ENCODE results near the gene ATP11A.
"Not testable (repeated sequence)": the region's sequence is repeated elsewhere in the genome, so short reads cannot be mapped to it uniquely, and the experiment has no call there.

The ATP11A gene

DNA sequence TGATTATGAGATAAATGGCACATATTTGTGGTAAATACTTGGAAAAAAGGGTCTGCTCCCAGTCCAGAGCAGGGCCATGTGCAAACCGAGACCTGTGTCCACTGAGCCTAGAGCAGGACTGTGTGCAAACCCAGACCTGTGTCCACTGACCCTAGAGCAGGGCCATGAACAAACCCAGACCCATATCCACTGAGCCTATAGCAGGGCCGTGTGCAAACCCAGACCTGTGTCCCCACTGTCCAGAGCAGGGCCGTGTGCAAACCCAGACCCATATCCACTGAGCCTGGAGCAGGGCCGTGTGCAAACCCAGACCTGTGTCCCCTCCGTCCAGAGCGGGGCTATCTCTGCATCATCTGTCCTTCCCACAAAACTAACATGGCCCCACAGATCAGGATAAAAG is 136.0 kb downstream of the ATP11A start:
- no peak for DNase-seq

DNA sequence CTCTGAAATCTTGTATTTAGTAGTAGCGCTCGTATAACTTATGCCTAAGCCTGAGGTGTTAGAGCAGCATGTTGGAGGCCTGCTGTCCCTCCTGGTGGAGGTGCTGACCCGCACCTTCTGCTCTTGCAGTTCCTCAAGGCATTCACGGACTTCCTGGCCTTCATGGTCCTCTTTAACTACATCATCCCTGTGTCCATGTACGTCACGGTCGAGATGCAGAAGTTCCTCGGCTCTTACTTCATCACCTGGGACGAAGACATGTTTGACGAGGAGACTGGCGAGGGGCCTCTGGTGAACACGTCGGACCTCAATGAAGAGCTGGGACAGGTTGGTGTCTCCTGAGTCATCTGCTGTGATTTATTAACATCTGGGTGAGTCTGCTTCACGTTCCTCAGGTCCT is 136.7 kb downstream of the ATP11A start:
- DNase-seq: no peak

DNA sequence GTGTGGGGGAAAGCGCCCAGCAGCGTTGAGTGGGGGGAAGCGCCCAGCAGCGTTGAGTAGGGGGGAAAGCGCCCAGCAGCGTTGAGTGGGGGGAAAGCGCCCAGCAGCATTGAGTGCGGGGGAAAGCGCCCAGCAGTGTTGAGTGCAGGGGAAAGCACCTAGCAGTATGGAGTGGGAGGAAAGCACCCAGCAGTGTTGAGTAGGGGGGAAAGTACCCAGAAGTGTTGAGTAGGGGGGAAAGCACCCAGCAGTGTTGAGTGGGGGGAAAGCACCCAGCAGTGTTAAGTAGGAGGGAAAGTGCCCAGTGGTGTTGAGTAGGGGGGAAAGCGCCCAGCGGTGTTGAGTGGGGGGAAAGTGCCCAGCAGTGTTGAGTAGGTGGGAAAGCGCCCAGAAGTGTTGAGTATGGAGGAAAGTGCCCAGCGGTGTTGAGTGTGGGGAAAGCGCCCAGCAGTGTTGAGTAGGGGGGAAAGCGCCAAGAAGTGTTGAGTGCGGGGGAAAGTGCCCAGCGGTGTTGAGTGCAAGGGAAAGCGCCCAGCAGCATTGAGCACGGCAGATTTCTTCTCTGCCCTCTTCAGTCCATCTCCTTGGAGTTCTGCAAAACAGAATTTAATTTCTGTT is 138.4 kb downstream of the ATP11A start:
- no peak for DNase-seq

DNA sequence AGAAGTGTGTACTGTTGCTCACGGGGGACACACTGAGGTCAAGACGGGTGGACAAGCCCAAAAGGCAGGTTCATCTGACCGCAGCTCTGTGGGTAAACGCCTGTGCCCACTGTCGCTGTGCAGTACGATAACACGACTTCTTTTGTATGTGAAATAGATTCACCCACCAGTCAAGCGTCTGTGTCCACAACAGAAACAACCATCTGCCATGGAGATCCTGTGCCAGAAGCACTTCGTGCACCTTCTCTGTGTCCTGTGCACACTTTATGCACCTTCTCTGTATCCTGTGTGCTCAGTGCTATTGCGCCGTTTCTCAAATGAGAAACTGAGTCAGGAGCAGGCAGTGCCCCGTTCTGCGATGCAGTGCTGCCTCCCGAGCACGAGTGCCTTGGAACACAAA is 138.9 kb downstream of the ATP11A start:
- no peak for DNase-seq

DNA sequence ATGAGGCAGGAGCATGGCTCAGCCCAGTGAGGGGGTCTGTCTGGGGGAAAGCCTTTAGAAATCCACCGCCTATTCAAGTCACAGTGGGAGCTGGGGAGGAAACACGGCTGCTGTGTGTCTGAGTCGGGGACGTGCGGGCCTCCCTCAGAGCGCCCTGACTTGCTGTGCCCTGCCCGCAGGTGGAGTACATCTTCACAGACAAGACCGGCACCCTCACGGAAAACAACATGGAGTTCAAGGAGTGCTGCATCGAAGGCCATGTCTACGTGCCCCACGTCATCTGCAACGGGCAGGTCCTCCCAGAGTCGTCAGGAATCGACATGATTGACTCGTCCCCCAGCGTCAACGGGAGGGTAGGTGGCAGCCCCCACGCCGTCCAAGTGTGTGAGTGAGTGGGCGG is 141.4 kb downstream of the ATP11A start:
- no peak for DNase-seq

DNA sequence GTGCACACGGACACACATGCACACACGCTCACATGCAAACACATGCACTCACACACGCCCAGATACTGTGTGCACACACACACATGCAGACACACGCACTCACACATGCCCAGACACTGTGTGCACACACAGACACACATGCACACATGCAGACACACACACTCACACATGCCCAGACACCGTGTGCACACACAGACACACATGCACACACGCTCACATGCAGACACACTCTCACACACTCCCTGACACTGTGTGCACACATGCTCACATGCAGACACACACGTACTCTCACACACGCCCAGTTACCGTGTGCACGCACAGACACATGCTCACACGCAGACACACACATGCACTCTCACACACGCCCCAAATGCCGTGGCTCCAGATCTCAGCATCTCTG is 142.0 kb downstream of the ATP11A start:
- no peak for DNase-seq

DNA sequence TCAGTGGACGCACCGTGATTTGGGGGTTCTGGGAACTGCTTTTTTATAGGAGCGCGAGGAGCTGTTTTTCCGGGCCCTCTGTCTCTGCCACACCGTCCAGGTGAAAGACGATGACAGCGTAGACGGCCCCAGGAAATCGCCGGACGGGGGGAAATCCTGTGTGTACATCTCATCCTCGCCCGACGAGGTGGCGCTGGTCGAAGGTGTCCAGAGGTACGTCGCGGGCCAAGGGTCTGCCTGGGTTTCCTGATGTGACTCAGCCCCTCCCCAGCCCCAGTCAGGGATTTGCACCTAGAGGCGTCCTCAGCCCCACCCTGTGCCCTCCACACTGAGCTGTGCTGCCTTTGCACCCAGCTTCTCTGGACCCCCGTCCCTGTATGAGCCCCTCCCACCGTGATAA is 143.0 kb downstream of the ATP11A start:
- no peak for DNase-seq

DNA sequence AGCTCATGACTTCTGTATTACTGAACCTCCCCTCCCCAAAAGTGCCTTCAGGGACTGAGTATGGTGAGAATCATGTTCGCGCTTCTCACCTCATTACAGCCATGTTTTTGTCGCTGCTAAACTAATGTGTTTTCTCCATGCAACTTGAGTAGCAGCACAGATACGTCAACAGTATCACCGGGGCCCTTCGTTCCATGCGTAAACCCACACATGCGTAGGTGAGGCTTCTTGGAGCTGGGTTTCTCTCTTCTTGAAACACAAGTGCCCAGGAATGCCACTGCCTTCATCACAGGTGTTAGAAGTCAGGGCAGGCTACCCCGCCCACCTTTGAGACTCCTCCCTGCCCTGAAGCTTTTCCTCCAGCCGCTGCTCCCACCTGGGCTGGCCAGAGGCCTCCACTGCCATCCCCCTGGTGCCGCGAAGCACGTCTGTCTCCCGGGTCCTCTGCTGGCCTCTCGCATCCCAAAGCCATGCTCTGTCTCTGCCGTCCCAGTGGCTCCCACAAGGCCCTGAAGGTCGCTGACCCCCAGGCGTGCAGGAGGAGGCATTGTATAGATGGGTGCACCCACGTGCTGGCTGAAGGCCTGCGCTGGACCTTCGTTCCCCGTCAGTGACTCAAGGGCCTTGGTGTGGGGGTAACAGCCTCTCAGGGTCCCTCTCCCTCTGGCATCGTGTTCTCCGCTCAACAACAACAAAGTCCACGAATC is 143.9 kb downstream of the ATP11A start:
- no peak for DNase-seq

DNA sequence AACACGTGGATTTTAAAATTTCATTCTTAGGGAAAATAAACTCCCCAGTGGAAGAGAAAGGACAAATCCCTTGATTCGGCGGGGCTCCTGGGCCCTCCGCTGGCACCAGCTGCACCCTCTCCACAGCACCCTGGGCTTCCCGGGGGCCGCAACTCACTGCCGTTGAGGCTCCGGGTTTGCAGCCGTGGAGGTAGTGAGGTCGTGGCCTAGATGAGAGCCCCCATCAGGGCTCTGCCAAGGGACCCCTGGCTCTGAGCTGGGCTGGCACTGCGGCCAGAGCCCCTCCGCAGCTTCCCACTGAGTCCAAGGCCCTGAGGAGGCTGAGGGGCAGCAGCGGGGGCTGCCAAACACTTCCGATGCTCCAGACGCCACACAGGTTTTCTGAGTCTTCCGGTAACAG is 145.5 kb downstream of the ATP11A start:
- no peak for DNase-seq

DNA sequence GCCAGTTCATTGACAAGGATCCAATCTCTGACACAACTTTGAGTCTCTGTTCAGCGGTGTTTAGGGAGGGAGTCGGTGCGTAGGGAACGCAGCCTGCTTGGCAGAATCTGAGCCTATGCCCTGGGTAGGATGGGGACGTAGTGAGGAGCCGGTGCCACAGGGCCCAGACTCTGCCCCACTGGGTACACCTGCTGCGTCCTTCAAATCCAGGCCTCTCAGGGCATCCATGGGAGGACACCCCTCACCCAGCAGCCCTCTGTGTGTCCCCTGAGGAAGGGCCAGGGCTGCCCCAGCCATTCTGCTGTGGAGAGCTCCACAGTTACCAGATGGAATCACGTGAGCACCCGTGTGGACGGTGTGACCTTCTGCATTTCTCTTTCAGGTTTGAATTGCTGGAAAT is 146.0 kb downstream of the ATP11A start:
- DNase-seq: no peak

DNA sequence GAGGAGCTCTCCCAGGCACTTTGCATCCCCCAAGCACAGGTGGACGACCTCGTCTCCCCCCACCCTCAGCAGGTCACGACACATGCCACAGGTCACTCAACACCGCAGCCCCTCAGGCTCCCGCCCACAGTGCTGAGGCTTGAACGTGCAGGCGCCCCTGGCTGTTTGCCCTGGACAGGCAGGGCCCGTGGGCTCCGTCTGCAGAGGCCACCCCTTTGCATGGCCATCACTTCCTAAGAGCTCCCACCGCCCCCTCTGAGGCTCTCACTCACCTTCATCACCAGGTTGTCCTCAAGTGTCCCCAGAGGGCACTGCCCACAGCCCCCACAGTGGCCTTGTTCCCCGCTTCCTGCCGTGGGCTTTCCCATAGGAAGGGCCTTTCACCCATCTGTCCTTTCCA is 147.1 kb downstream of the ATP11A start:
- DNase-seq: no peak

DNA sequence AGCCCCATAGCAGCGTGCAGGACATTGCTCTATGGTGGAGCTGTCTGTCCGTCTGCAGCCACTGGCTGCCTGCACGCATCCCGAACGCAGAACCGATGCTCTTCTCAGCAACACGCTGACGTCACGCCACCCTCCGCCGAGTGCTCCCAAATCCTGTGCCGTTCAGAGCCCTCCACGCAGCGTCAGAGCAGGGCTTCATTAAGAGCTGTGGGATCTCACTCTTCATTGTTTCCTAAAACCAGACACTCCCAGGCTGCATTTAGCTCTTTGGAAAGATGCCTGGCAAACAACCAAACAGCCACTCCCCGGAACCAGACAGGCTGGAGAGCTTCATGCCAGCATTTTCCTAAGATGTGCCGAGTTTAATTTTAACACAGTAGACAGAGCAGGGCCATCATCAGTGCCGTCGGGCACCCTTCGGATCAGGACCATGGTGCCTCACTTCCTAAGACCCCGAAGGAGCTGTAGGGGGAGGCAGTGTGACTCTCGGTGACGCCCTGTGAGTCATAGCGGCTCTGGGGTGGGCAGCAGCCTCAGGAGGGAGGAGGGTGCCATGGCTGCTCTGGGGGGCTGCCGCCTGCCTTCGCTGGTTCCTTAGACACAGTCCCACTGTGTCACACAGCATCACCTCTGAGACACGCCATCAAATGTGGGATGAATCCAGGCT is 147.7 kb downstream of the ATP11A start:
- no peak for DNase-seq

DNA sequence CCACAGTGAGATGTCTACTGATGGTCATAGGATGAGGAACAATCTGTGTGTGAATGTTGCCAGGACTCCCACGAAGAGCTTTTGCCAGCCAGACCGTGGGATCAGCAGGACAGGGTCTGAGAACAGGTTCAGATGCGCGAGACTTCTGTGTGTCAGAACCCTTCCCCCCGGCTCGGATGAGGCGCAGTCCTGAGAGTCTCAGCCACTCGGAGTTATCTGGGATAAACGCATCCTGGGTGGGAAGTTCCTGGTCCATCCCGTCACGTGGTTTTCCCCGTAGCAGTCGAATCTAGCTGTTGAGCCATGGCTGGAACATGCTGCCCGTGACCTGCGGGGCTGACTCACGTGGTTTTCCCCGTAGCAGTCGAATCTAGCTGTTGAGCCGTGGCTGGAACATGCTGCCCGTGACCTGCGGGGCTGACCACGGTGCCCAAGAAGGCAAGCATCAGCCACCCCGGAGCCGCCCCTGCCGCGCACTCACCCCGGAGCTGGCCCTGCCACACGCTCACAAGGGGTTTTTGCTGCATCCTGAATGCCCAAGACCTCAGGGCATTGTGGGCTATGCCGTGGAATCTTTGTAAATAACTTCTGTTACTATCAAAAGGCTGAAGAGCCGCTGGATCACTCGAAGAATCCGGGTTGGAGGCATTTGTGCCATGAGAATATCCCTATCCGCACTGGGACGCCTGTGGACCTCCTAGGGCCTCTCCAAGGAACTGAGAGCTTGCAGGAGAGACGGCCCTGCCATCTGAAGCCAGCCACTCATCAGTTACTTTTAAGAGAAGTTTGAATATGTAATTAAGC is 148.4 kb downstream of the ATP11A start:
- DNase-seq: no peak

DNA sequence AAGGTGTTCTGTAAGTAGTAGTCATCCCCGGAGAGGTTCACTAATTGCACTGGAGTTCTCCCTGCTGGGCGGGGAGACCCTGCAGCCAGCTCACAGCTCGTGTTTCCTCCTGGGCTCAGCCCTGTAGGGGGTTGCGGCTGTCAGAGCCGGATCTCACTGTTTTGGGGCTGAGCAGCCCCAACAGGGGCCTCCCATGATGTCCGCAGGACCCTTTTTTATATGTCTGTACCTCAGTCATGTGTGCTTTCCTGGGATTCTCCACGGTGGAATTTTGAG is 148.9 kb downstream of the ATP11A start:
- no peak for DNase-seq

DNA sequence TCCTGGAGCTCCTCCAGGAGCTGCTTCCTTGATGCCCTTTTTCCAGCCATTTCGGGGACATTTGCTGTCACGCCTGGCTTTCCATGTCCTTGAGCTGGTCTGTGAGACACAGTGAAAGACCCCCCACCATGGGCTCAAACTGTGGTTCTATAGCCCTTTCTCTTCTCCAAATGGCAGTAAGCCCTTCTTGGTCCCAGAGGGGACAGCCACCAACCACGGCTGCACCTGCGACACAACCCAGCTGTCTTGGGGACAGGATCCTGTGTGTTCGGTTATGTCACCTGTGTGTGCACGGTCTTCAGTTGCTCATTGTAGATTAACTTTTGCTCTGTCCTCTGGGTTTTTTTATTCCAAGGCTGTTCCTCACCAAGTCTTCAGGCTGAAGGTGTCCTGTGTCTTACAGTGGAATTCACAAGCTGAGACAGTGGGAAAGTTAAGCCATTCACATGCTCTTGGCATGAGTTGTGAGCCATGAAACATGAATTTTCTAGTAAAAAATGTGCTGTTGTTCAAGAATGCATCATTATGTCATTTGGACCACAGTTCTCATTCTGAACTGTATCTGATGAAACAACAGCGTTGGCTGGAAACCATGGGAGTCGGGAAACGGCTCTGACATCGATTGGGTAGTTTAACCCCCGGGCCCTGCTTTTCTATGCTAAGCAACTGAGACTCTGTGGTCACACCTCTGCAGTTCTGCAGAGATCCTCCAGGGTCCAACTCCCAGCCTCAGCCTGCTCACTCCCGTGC is 149.7 kb downstream of the ATP11A start:
- no peak for DNase-seq

DNA sequence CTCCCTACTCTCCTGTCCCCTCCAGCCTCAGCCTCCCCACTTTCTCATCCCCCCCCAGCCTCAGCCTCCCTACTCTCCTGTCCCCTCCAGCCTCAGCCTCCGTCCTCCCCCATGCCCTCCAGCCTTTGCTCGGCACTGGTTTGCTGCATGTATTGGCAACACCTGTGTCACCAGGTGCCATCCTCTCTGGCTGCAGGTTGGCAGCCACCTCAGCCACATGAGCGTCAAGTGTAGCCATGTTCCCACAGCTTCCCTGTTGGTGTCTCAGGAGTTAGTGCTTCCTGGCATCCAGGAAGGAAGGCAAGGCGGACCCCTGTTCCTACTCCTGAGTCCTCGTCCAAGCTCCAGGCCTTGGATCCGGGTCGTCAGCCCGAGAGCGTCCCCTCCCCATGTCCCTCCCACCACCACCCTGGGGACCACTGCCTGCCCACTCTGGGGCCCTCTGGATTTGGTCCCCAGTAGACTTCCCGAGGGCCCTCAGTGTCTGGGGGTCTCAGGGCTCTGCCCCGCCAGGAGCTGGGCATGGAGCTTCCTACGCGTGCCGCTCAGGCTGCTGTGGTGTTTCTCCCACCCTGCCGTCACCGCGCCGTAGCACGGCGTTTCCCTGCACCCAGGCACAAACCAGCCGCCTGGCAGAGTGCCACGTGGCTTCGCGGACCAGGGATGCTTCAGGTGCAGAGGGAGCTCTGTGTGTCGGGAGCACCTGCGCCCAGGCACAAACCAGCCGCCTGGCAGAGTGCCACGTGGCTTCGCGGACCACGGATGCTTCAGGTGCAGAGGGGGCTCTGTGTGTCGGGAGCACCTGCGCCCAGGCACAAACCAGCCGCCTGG is 150.8 kb downstream of the ATP11A start:
- no peak for DNase-seq

DNA sequence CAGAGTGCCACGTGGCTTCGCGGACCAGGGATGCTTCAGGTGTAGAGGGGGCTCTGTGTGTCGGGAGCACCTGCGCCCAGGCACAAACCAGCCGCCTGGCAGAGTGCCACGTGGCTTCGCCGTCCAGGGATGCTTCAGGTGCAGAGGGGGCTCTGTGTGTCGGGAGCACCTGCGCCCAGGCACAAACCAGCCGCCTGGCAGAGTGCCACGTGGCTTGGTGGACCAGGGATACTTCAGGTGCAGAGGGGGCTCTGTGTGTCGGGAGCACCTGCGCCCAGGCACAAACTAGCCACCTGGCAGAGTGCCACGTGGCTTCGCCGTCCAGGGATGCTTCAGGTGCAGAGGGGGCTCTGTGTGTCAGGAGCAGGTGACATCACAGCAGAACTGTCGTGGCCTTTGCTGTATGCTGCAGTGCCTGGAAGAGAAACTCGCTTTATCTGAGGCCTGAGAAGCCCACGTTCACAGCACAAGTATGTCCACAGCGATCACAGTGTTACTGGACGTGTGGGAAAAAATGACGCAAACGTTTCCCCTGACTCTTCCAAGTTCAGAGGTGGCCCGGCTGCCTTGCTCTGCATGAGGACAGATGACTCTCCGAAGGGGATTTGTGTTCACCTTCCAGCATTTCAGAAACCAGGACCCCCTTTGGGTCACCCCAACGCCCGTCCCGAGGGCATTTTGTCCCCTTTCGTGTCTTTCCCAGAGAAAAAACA is 151.6 kb downstream of the ATP11A start:
- not testable (repeated sequence) for DNase-seq

DNA sequence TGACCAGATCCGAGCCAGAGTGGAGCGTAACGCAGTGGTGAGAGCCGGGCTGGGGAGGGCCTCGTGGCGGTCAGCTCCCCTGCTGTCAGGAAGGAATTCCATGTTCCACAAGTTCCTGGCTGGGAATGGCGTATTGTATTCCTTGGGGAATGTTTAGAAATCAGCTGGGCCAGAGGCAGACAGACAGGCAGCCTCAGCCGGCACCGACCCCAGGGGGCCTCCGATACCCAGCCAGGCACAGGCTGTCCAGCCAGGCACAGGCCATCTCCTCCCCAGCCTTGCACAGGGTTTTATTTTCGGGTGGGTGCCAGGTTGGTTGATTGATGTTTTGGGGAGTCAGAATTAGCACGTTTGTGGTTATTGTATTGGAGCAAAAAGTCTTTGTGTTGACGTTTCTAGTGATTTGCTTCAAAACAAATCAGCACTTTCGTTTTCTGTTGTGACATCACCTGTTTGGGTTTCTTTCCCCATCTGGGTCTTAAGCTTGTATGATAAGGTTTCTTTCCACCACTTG is 152.6 kb downstream of the ATP11A start:
- no peak for DNase-seq

DNA sequence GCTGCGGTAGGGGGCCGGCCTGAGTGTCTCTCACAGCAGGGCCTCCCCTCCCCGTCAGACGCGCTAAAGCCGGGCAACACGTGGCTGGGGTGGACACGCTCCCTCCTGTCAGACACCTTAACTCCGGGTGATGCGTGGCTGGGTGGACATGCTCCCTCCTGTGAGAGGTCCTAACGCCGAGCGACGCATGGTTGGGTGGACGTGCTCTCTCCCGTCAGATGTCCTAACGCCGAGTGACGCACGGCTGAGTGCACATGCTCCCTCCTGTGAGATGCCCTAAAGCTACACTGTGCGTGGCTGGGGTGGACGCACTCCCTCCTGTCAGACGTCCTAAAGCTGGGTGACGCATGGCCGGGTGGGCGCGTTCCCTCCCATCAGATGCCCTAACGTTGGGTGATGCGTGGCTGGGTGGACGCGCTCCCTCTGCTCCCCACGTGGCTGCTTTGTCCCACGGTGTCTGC is 153.1 kb downstream of the ATP11A start:
- DNase-seq: no peak

DNA sequence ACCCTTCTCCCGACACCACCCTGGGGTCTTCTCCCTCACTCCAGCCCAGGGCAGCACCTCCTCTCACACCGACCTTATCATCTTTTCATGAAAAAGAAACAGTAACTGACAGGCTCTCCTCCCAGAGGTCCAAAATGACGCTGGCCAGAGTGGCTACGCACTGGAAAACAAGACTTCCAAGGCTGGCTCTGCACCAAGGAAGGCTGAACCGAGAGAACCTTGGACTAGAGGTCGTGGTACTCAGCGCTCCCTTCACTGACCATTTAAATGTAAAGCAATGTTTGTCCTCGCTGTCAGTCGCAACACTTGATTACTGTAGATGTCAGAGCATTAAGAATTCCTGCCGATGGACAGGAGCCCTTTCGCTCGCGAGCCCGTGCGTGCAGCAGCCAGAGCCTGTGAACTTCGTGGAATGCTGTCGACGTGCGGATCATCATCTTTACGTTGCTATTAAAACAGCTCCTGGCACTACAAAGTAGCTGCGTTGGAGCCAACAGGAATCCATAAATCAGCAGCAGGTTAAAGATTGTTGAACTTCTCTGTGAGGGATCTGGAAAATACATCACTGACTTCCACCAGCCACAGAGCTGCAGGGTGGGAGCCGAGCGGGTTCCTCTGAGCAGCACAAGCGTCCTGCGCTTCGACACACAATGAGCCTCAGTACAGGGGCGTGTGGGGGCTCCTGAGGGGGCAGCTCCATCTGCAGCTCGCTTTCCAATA is 153.7 kb downstream of the ATP11A start:
- DNase-seq: no peak

All from activated naive CD4-positive, alpha-beta T cell treated with Interleukin-2 at 50 U/mL for 16 hours (primary cell).